OCI-LY3 (cell line): Measurements from ENCODE around the gene FBH1.

ENCODE experiments used
- H2AFZ ChIP-seq: fragments of 200-600, 300-600 bp; shearing (Covaris generic); 2 replicates; pipeline ENCODE4 v1.6.0; 2014; ENCODE audit warnings: antibody characterized with exemption, low read depth, low read length
- H3K27ac ChIP-seq: fragments of 200-600, 300-600 bp; sonication (generic); 2 replicates; pipeline ENCODE4 v1.5.1; 2014; ENCODE audit warnings: mild to moderate bottlenecking, low read length, moderate library complexity, mixed read lengths
- H3K27me3 ChIP-seq: fragments of 200-600, 300-600 bp; sonication (generic); 2 replicates; pipeline ENCODE4 v1.6.1; 2014; ENCODE audit warnings: low read depth, low read length, mixed read lengths
- H3K36me3 ChIP-seq: fragments of 200-600, 300-600 bp; sonication (generic); replicated peaks from 2 replicates; pipeline ENCODE3; 2014; ENCODE audit warnings: low read depth, low read length, mixed read lengths
- H3K4me1 ChIP-seq: fragments of 300-600, 200-600 bp; sonication (generic); 2 replicates; pipeline ENCODE4 v1.6.1; 2014; ENCODE audit warnings: low read length, mixed read lengths
- H3K4me2 ChIP-seq: fragments of 200-600, 300-600 bp; sonication (generic); 2 replicates; pipeline ENCODE4 v1.6.1; 2014; ENCODE audit warnings: low read length, mixed read lengths
- H3K4me3 ChIP-seq: fragments of 300-600, 200-600 bp; sonication (generic); 2 replicates; pipeline ENCODE4 v1.5.1; 2014; ENCODE audit warnings: antibody characterized with exemption, mild to moderate bottlenecking, low read length, moderate library complexity
- H3K79me2 ChIP-seq: fragments of 300-600, 200-600 bp; shearing (Covaris generic); 2 replicates; pipeline ENCODE4 v1.6.1; 2014; ENCODE audit warnings: mild to moderate bottlenecking, low read length, mixed read lengths
- H3K9ac ChIP-seq: fragments of 300-600, 200-600 bp; shearing (Covaris generic); 2 replicates; pipeline ENCODE4 v1.6.0; 2014; ENCODE audit warnings: mild to moderate bottlenecking, low read length, moderate library complexity
- H3K9me3 ChIP-seq: fragments of 200-600, 300-600 bp; shearing (Covaris generic); 2 replicates; pipeline ENCODE4 v1.6.1; 2014; ENCODE audit warnings: low read length, mixed read lengths; ENCODE audit not compliant: insufficient read depth
- H4K20me1 ChIP-seq: fragments of 200-600, 300-600 bp; sonication (generic); 2 replicates; pipeline ENCODE4 v1.6.1; 2016; ENCODE audit warnings: low read length, mixed read lengths; ENCODE audit not compliant: insufficient read depth
- EZH2phosphoT487 ChIP-seq: fragments of 200-600 bp; shearing (Covaris generic); IDR thresholded peaks from 2 replicates; pipeline ENCODE4 v1.6.1; 2018; ENCODE audit warnings: antibody characterized with exemption, mixed run types, low read depth
- TF ChIP-seq, protein P1 (sequence below): fragments of 200-600, 300-600 bp; sonication (generic); IDR thresholded peaks from 2 replicates; pipeline ENCODE4 v1.5.1; 2014; ENCODE audit warnings: antibody characterized with exemption, low read length, low read depth

The FBH1 gene

DNA sequence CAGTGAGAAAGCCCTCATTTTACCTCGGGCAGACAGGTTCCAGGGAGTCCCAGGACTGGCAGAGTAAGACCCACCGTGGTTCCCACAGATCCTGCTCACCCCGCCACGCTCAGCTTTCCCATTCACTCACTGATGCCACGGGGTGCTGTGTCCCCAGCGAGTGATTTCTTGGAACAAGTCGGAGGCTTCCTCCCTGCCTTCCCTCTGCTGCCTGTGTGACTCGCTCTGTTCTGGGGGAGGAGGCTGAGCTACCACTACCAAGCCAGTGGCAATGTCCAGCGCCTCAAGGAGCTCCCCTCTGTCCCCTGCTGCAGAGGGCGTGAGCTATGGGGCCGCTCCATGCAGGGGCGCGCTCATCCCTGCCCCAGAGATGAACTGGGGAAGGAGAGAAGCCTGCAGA is 74.7 kb downstream of the FBH1 start:
- Histone ChIP-seq H3K27ac (no peak overlapping the region), H3K9ac (no peak overlapping the region), H3K4me1 (no peaks in the 10 kb centered on the region), H3K36me3 (peaks cover 11% of the 10 kb centered on the region), H3K27me3 (no peaks in the 10 kb centered on the region), H3K4me3 (no peak overlapping the region), H4K20me1 (no peaks in the 10 kb centered on the region), H2AFZ (no peak overlapping the region), H3K79me2 (peaks cover 13% of the 10 kb centered on the region), H3K4me2 (no peak overlapping the region), H3K9me3 (no peaks in the 10 kb centered on the region)
- TF ChIP-seq, protein P1, sequence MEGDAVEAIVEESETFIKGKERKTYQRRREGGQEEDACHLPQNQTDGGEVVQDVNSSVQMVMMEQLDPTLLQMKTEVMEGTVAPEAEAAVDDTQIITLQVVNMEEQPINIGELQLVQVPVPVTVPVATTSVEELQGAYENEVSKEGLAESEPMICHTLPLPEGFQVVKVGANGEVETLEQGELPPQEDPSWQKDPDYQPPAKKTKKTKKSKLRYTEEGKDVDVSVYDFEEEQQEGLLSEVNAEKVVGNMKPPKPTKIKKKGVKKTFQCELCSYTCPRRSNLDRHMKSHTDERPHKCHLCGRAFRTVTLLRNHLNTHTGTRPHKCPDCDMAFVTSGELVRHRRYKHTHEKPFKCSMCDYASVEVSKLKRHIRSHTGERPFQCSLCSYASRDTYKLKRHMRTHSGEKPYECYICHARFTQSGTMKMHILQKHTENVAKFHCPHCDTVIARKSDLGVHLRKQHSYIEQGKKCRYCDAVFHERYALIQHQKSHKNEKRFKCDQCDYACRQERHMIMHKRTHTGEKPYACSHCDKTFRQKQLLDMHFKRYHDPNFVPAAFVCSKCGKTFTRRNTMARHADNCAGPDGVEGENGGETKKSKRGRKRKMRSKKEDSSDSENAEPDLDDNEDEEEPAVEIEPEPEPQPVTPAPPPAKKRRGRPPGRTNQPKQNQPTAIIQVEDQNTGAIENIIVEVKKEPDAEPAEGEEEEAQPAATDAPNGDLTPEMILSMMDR = no peak
- no peak for TF ChIP-seq EZH2phosphoT487

DNA sequence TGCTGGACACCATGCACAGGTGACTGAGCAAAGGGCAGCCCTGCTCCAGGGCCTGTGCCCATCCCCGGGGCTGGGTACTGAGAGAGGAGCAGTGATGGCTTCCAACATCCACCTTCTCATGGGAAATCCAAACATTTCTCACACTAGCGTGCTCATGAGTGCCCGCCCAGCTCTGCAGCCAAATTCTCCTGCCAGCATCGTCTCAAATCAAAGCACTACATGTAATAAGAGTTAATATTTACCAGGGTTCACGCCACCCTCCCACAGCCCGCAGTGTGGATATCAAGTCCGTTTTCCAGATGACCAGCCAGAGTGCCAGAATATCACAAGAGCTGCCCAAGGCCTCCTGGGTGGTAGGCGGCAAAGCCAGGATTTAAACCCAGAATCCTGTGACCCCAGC is 75.2 kb downstream of the FBH1 start:
- H3K4me3 ChIP-seq = no peak overlapping the region
- TF ChIP-seq, protein P1 = no peak
- no peak for TF ChIP-seq EZH2phosphoT487

DNA sequence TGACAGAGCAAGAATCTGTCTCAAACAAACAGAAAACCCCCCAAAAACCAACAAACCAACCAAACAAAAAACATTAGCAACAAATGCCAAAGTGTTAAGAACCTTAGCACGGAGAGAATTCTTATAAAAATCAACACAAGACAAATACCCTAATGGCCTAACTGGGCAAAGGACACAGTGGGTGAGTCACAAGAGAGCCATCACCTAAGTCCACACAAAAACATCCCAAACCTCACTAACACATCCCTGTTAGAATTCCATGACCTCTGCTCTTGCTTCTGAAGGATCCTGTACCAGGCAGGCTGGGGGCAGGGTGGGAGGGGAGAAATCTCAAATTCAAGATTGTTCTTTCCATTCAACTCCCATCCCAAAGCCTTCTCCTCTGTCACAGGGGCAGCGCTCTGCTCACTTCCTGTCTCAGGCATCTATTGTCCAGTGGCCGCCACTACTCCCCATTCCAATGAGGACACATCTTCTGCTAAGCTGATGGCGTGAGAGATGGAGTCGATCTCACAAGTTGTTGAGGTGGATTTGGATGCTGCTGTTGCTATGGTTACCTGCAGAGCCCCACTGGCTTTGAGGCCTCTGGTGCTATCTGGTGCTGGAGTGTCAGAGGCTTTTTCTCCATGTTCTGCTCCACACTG is 78.1 kb downstream of the FBH1 start:
- Histone ChIP-seq H3K9me3 (no peaks in the 10 kb centered on the region), H3K4me3 (no peak overlapping the region), H3K36me3 (no peaks in the 10 kb centered on the region), H3K4me1 (peaks cover 21% of the 10 kb centered on the region), H3K4me2 (no peak overlapping the region), H3K79me2 (peaks cover 46% of the 10 kb centered on the region), H4K20me1 (peaks cover 18% of the 10 kb centered on the region), H3K27me3 (no peaks in the 10 kb centered on the region), H2AFZ (no peak overlapping the region), H3K9ac (no peak overlapping the region), H3K27ac (no peak overlapping the region)
- TF ChIP-seq, protein P1 = no peak
- no peak for TF ChIP-seq EZH2phosphoT487

More for the DNA sequence above, 75.2 kb downstream of the FBH1 start:
- H3K36me3 ChIP-seq = peaks cover 6% of the 10 kb centered on the region
- no peaks in the 10 kb centered on the region for H4K20me1 ChIP-seq
- H3K4me2 ChIP-seq = no peak overlapping the region
- H3K79me2 ChIP-seq = peaks cover 19% of the 10 kb centered on the region
- no peaks in the 10 kb centered on the region for H3K9me3 ChIP-seq
- H2AFZ ChIP-seq = no peak overlapping the region
- H3K27ac ChIP-seq = no peak overlapping the region
- H3K4me1 ChIP-seq = no peaks in the 10 kb centered on the region
- no peak overlapping the region for H3K9ac ChIP-seq
- H3K27me3 ChIP-seq = no peaks in the 10 kb centered on the region

DNA sequence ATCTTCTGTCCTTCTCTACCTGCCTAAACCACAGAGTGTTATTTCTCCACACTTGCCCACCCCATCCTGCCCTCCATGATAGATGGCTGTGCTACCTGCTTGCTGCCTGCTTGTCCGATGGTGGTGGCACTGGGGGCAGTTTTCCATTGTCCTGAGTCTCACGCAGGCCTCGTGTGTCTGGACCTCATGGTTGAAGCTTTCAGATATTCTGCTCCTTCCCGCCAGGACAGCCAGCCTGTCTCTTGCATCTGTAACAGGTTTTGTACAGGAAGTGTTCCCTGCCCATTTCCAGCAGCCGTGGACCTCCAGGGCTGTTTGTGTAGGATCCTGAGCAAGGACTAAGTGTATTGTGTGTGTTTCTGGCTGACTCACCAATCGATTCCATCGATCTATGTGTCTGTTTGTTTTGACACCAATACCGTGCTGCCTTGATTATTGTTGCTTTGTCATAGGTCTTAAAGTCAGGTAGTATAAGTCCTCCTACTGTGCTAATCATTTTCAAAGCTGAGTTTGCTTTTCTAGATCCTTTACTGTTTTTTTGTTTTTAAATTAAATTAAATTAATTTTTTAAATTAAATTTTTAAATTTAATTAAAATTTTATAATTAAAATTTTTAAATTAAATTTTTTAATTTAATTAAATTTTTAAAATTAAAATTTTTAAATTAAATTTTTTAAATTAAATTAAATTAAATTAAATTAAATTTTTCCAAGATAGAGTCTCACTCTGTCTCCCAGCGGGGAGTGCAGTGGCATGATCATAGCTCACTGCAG is 78.8 kb downstream of the FBH1 start:
- peaks cover 53% of the 10 kb centered on the region for H3K79me2 ChIP-seq
- peaks cover 18% of the 10 kb centered on the region for H4K20me1 ChIP-seq
- no peak overlapping the region for H3K9ac ChIP-seq
- no peak for TF ChIP-seq EZH2phosphoT487
- H2AFZ ChIP-seq = no peak overlapping the region
- no peak overlapping the region for H3K4me2 ChIP-seq
- no peak overlapping the region for H3K27ac ChIP-seq
- H3K4me1 ChIP-seq = peaks cover 23% of the 10 kb centered on the region
- H3K36me3 ChIP-seq = no peaks in the 10 kb centered on the region
- H3K4me3 ChIP-seq = no peak overlapping the region
- H3K9me3 ChIP-seq = no peaks in the 10 kb centered on the region
- H3K27me3 ChIP-seq = no peaks in the 10 kb centered on the region
